Measurements from ENCODE around the gene LAMC3.
"Not testable (repeated sequence)": the region's sequence is repeated elsewhere in the genome, so short reads cannot be mapped to it uniquely, and the experiment has no call there.

The LAMC3 gene

GRCh38 chr9:131031005-131031641 lies 22.1 kb downstream of the LAMC3 start:
- no peak for DNase-seq

GRCh38 chr9:131031642-131032005 lies 22.6 kb downstream of the LAMC3 start:
- no peak for DNase-seq

- DNase-seq: no peak
Observed at GRCh38 chr9:131032384-131032783, 23.4 kb downstream of the LAMC3 start.

GRCh38 chr9:131033269-131034224 lies 24.6 kb downstream of the LAMC3 start:
- no peak for DNase-seq

- no peak for DNase-seq
Observed at GRCh38 chr9:131034268-131034667, 25.3 kb downstream of the LAMC3 start.

- not testable (repeated sequence) for DNase-seq
Observed at GRCh38 chr9:131034749-131035148, 25.8 kb downstream of the LAMC3 start.

- no peak for DNase-seq
Observed at GRCh38 chr9:131035548-131035947, 26.6 kb downstream of the LAMC3 start.

- no peak for DNase-seq
Observed at GRCh38 chr9:131036071-131036470, 27.1 kb downstream of the LAMC3 start.

- no peak for DNase-seq
Observed at GRCh38 chr9:131036529-131037334, 27.8 kb downstream of the LAMC3 start.

GRCh38 chr9:131037335-131038255 lies 28.6 kb downstream of the LAMC3 start:
- DNase-seq: no peak

- DNase-seq: no peak
Observed at GRCh38 chr9:131038256-131039128, 29.5 kb downstream of the LAMC3 start.

- no peak for DNase-seq
Observed at GRCh38 chr9:131039129-131039954, 30.4 kb downstream of the LAMC3 start.

GRCh38 chr9:131042666-131043065 lies 33.7 kb downstream of the LAMC3 start:
- DNase-seq: no peak

- DNase-seq: no peak
Observed at GRCh38 chr9:131043087-131043486, 34.1 kb downstream of the LAMC3 start.

GRCh38 chr9:131043646-131044045 lies 34.7 kb downstream of the LAMC3 start:
- no peak for DNase-seq

- DNase-seq: peak; percentile 25
Observed at GRCh38 chr9:131045300-131046092, 36.5 kb downstream of the LAMC3 start.

- DNase-seq: no peak
Observed at GRCh38 chr9:131046093-131046380, 37.1 kb downstream of the LAMC3 start.

GRCh38 chr9:131046581-131047202 lies 37.7 kb downstream of the LAMC3 start:
- peak; percentile 76 for DNase-seq

- DNase-seq: no peak
Observed at GRCh38 chr9:131048332-131048731, 39.4 kb downstream of the LAMC3 start.
